ENCODE measurements around the gene ABCA13. TPM values are rescaled to one million over a fixed set of nuclear protein-coding genes. Genes with fewer than 3 reads are reported as not detected.

The ABCA13 gene
- total RNA-seq, 1 donor from 2014 or later: not detected

DNA sequence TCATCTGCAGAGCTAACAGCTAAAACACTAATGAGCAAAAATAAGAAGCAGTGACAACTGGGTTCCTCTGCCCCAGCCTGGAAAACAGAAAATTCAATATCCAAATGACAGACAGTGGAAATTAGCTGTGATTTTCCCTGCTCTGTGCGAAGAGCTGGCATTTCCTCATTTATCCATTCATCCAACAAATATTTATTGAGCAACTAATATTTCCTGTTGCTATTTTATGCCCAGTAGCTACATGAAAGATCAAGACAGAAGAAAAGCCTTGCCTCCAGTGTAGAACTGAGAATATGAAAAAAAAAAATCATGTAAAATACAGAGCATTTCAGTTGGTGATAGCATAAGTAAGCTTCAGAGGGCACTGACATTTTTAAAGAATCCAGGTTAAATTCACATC is 140.9 kb downstream of the ABCA13 start:
- TF ChIP-seq, protein P1, sequence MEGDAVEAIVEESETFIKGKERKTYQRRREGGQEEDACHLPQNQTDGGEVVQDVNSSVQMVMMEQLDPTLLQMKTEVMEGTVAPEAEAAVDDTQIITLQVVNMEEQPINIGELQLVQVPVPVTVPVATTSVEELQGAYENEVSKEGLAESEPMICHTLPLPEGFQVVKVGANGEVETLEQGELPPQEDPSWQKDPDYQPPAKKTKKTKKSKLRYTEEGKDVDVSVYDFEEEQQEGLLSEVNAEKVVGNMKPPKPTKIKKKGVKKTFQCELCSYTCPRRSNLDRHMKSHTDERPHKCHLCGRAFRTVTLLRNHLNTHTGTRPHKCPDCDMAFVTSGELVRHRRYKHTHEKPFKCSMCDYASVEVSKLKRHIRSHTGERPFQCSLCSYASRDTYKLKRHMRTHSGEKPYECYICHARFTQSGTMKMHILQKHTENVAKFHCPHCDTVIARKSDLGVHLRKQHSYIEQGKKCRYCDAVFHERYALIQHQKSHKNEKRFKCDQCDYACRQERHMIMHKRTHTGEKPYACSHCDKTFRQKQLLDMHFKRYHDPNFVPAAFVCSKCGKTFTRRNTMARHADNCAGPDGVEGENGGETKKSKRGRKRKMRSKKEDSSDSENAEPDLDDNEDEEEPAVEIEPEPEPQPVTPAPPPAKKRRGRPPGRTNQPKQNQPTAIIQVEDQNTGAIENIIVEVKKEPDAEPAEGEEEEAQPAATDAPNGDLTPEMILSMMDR (IDR thresholded peaks at IDR 0.05): no peak
- TF ChIP-seq EZH2 (IDR thresholded peaks at IDR 0.05) (no peak), EZH2phosphoT487 (IDR thresholded peaks at IDR 0.05) (no peak)
- Histone ChIP-seq H3K4me1 (no peaks in the 10 kb centered on the region), H3K4me3 (no peak overlapping the region), H3K9me3 (ENCODE audit: low read depth) (no peaks in the 10 kb centered on the region), H2AFZ (replicated peaks) (no peak overlapping the region), H3K27me3 (no peaks in the 10 kb centered on the region), H3K36me3 (no peaks in the 10 kb centered on the region), H3K27ac (no peak overlapping the region), H3K4me2 (no peak overlapping the region), H3K9ac (no peak overlapping the region), H3F3A (ENCODE audit: low read depth) (no peaks in the 10 kb centered on the region), H4K20me1 (ENCODE audit: low read depth) (no peaks in the 10 kb centered on the region), H3K79me2 (ENCODE audit: low read depth) (no peaks in the 10 kb centered on the region)
- no peaks in the 10 kb centered on the region for H3K9me3 Mint-ChIP-seq
- H3K4me3 Mint-ChIP-seq: no peak overlapping the region
- H3K36me3 Mint-ChIP-seq: no peaks in the 10 kb centered on the region
- no peak overlapping the region for H3K27ac Mint-ChIP-seq
- DNase-seq (ENCODE audit: low spot score): no peak
- H3K27me3 Mint-ChIP-seq (ENCODE audit: insufficient read depth, low read depth): peaks cover 2% of the 10 kb centered on the region
- no peaks in the 10 kb centered on the region for H3K4me1 Mint-ChIP-seq

DNA sequence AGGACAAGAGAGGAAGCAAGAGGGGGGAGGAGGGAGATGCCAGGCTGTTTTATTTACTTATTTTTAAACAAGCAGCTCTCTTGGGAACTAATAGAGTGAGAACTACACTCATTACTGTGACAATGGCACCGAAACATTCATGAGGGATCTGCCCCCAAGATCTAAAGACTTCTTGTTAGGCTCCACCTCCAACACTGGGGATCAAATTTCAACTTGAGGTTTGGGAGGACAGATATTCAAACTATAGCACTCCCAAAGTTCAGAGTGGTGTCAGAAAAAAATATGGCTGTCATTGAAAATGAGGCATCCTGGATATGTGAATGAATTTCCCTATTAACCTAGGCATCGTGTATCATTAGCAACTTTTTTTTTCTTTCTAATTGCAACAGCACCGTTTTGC is 145.5 kb downstream of the ABCA13 start:
- Mint-ChIP-seq H3K27me3 (ENCODE audit: insufficient read depth, low read depth) (peaks cover 5% of the 10 kb centered on the region), H3K9me3 (no peaks in the 10 kb centered on the region), H3K4me1 (no peaks in the 10 kb centered on the region), H3K36me3 (no peaks in the 10 kb centered on the region), H3K27ac (no peak overlapping the region), H3K4me3 (no peak overlapping the region)
- no peaks in the 10 kb centered on the region for H3K4me1 ChIP-seq
- H3K9me3 ChIP-seq (ENCODE audit: low read depth): no peaks in the 10 kb centered on the region
- no peak for DNase-seq (ENCODE audit: low spot score)
- no peak overlapping the region for H3K9ac ChIP-seq
- no peak overlapping the region for H3K4me3 ChIP-seq
- no peaks in the 10 kb centered on the region for H3K27me3 ChIP-seq
- TF ChIP-seq EZH2phosphoT487 (IDR thresholded peaks at IDR 0.05): no peak
- TF ChIP-seq, protein P1 (IDR thresholded peaks at IDR 0.05): no peak
- H3F3A ChIP-seq (ENCODE audit: low read depth): no peaks in the 10 kb centered on the region
- H3K27ac ChIP-seq: no peak overlapping the region
- no peaks in the 10 kb centered on the region for H3K79me2 ChIP-seq (ENCODE audit: low read depth)
- no peak overlapping the region for H2AFZ ChIP-seq (replicated peaks)
- H3K4me2 ChIP-seq: no peak overlapping the region
- H4K20me1 ChIP-seq (ENCODE audit: low read depth): no peaks in the 10 kb centered on the region
- H3K36me3 ChIP-seq: no peaks in the 10 kb centered on the region

DNA sequence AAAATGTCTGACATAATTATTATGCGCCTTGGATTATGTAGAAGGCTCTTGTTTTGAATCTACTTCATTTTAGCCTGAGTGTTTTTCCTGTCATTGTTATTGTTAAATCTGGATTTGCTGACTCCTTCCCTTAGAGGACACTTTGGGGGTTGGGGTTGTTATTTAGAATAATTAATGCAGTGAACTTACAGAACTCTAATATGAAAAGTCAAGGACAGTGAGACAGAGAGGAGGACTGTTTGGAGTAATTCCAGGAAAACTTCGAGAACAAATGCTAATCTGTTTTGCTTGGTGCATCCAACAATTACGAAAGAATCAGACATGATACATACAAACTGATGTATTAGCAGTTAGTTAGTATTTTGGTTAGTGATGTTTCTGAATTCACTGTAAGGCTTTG is 146.1 kb downstream of the ABCA13 start:
- TF ChIP-seq EZH2 (IDR thresholded peaks at IDR 0.05): no peak
- TF ChIP-seq, protein P1 (IDR thresholded peaks at IDR 0.05): no peak
- Histone ChIP-seq H3K36me3 (no peaks in the 10 kb centered on the region), H3K9me3 (ENCODE audit: low read depth) (no peaks in the 10 kb centered on the region), H3K4me2 (no peak overlapping the region), H2AFZ (replicated peaks) (no peak overlapping the region), H3K4me3 (no peak overlapping the region), H4K20me1 (ENCODE audit: low read depth) (no peaks in the 10 kb centered on the region), H3F3A (ENCODE audit: low read depth) (no peaks in the 10 kb centered on the region), H3K27ac (no peak overlapping the region), H3K27me3 (no peaks in the 10 kb centered on the region), H3K9ac (no peak overlapping the region), H3K4me1 (no peaks in the 10 kb centered on the region), H3K79me2 (ENCODE audit: low read depth) (no peaks in the 10 kb centered on the region)
- Mint-ChIP-seq H3K27ac (no peak overlapping the region), H3K9me3 (no peaks in the 10 kb centered on the region), H3K27me3 (ENCODE audit: insufficient read depth, low read depth) (peaks cover 5% of the 10 kb centered on the region), H3K4me3 (no peak overlapping the region), H3K36me3 (no peaks in the 10 kb centered on the region), H3K4me1 (no peaks in the 10 kb centered on the region)
- DNase-seq (ENCODE audit: low spot score): no peak

Measured in neural progenitor cell (in vitro differentiated cells).